Body of pancreas (tissue), 4 donors: Measurements from ENCODE around the gene HIC2.

Experiments used
- POLR2A ChIP-seq, 3 donors: fragments of 450-650 bp; IDR thresholded peaks; one replicate each; pipeline ENCODE4 v1.6.1; 2016; ENCODE audit warnings: antibody characterized with exemption in 3 of 3, mild to moderate bottlenecking in 2 of 3
- TF ChIP-seq, protein P1 (sequence below), 7 experiments: fragments of 450-650 bp in 4 of 7; fragments of 200-600 bp in 3 of 7; sonication (generic) in 3 of 7; IDR thresholded peaks; one replicate each; pipeline ENCODE4 v1.5.1; 2016 to 2019; ENCODE audit warnings: antibody characterized with exemption in 7 of 7

DNA sequence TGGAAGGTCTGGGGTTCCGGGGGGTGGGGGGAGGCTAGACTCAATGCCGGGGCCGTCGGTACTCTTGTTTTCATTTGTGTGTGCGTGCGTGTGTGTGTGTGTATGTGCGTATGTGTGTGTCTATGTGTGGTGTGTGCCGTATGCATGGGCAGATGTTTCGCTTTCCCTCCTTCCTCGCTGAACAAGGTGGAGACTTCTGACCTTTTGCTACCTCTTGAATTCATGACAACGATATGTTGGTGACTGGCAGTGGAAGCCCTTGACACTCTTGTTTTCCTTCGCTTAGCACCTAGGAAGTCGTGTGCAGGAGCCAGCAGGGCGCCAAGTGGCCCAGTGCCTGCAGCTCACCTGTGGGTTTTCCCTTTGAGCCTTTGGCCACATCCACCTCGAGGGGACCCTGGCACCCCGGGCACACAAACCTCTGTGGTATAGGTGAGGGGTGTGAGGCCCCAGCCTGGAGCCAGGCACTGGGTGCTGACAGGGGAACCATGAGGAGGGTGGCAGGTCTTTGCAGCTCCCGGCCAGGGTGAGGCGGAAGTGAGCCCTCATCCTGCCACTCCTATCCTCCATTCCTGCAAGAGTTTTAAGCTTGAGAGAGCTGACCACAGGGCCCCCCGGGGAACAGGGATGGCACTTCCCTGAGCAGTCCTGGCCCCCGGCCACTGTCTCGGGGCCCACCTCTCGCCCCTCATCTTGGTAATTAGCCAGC is 30.7 kb downstream of the HIC2 start:
- TF ChIP-seq, protein P1, sequence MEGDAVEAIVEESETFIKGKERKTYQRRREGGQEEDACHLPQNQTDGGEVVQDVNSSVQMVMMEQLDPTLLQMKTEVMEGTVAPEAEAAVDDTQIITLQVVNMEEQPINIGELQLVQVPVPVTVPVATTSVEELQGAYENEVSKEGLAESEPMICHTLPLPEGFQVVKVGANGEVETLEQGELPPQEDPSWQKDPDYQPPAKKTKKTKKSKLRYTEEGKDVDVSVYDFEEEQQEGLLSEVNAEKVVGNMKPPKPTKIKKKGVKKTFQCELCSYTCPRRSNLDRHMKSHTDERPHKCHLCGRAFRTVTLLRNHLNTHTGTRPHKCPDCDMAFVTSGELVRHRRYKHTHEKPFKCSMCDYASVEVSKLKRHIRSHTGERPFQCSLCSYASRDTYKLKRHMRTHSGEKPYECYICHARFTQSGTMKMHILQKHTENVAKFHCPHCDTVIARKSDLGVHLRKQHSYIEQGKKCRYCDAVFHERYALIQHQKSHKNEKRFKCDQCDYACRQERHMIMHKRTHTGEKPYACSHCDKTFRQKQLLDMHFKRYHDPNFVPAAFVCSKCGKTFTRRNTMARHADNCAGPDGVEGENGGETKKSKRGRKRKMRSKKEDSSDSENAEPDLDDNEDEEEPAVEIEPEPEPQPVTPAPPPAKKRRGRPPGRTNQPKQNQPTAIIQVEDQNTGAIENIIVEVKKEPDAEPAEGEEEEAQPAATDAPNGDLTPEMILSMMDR (IDR thresholded peaks at IDR 0.05), result peak in 2 of 7 experiments; percentile 19 to 39
- TF ChIP-seq POLR2A (IDR thresholded peaks at IDR 0.05), result peak in 1 of 3 donors; percentile 6
